AG08396 (cell line): ENCODE data around the gene SNAP25.

ENCODE experiments used
- DNase-seq: peaks from one replicate; pipeline ENCODE4 v3.0.0; 2012; ENCODE audit warnings: low spot score, mixed read lengths

The SNAP25 gene

DNA sequence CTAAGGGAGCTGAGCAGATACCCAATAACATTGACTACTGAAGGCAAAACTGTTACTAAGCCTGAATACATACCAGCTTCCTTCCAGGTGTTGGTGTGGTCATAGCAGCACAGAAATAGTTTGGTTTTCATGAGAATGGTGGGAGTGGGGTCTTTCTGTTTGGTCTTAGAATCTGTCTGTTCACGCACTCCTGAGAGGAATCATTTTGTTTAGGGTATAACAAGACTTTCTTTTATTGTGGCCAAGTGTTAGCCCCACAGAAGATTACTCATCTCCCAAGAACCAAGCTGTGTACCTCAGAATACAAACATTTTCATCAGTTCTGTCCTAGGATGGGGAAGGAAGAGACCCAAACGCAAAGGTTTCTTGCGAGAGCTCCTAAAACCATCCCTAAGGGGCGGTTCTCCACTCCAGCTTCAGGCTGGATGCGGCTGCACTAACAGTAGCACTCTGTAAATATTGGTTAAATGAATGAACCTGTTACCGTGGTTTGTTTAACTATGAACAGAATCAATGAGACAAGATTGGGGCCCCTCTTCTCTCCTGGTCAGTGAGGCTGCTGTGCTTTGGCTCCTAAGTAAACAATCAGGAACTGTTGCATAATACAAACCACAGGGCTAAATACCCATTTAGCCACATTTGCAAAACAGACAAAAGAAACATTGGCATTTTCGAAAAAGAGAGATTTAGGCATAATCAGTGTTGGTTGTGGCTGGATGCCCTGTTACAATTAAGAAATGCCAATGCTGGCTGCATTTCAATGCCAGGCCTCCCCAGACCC is 44.9 kb downstream of the SNAP25 start:
- DNase-seq: peak; percentile 14

GRCh38 chr20:10264166-10264558 is 45.5 kb downstream of the SNAP25 start:
- DNase-seq: no peak

GRCh38 chr20:10268636-10269035 is 50.0 kb downstream of the SNAP25 start:
- no peak for DNase-seq

GRCh38 chr20:10270630-10271029 is 52.0 kb downstream of the SNAP25 start:
- DNase-seq: no peak

- DNase-seq: peak; percentile 15
Measured at GRCh38 chr20:10271494-10272219, 53.0 kb downstream of the SNAP25 start.

GRCh38 chr20:10276878-10277580 is 58.4 kb downstream of the SNAP25 start:
- no peak for DNase-seq

- no peak for DNase-seq
Measured at GRCh38 chr20:10277616-10278015, 59.0 kb downstream of the SNAP25 start.

DNA sequence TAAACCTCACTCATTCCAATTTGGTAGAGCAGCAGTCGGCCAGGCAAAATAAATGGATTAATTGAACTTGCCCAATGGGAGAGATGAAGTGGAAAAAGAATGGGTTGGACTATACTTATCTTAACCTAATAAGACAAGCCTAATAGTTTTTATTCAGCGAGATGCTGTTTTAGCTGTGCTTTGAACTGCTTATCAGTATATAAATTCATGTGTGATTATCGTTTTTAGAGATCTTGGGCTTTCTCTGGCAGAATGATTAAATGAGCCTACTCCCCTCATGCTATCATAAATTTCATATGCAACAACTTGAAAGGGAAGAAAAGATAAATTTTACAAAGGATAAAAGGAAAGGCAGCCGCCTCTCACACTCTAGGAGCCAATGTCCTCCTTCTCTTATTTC is 59.8 kb downstream of the SNAP25 start:
- no peak for DNase-seq

DNA sequence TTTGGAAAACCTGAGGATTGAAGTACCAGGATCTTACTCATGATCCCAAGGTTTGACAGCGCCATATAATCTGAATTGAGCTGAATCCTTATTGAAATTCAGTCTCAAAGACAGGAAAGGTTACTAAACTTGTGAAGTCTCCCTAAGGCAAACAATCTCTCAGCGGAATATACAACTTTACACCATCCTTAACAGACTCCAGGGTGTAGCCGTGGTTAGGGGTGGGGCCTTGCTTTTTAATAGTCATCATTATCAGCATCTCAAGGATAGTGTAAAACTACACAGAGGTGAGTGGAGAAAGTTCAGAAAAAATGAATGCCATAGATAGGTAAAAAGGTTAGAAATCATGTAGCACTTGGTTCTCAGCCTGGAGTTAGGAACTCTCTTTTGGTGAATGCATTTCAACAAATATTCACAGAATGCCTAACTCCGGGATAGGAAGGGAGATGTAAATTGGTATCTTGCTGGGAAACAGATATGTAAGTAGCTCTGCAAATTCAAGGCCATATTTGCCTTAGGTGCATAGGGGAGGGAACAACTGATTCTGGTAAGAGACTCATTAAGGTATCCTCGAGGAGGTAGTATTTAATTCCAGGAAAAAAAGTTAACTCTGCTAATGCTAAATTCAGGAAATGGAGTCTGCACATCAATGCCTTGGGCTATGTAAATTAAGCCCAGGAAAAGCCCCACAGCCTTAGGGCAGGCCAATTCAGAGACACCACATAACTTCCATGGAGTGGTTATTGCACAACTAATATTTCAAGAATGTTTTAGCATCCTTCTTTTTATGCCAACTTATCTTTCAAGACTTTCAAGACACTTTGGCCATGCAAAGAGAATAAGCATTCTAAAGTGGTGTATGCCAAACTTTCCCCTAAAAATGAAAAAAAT is 61.6 kb downstream of the SNAP25 start:
- no peak for DNase-seq

GRCh38 chr20:10281911-10282310 is 63.3 kb downstream of the SNAP25 start:
- no peak for DNase-seq

DNA sequence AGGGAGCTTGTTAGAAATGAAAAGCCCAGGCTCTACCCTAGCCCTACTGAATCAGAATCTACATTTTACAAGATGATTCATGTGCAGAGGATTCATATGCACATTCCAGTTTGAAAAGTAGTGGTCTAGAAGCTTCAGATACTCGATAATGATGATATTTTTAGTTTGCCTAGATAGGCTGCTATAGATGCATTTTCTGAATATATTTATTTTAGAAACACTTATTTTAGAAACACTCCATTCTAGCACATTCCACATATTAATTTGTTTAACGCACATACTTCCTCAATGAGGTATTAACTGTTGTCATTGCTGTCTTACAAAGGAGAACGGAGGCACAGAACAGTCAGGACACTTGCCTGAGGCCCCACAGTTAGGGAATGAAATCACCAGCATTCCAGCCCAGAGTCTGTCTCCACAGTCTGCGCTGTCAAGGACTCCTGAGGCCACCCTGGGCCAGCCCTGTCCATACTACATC is 64.4 kb downstream of the SNAP25 start:
- DNase-seq: peak; percentile 56

GRCh38 chr20:10286356-10286755 is 67.7 kb downstream of the SNAP25 start:
- DNase-seq: no peak

DNA sequence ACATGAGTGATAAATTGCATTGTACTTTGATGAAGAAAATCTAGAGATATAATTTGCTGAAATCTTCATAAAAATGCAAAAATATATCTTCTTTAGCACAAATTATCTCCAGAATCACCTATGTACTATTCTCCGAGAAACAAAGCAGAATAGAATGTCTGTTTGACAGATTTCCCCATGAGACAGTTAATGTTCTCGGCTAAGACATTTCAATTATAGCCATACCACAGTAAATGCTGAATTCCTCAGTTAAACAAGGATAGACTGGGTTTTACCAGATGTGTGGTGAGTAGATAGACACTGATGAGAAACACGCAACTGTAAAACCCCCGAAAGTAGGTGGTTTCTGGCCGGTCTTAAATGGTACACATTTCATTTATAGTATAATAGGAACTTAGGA is 69.8 kb downstream of the SNAP25 start:
- no peak for DNase-seq

GRCh38 chr20:10288954-10289646 is 70.5 kb downstream of the SNAP25 start:
- no peak for DNase-seq

- no peak for DNase-seq
Measured at GRCh38 chr20:10291568-10292248, 73.1 kb downstream of the SNAP25 start.

GRCh38 chr20:10297223-10297622 is 78.6 kb downstream of the SNAP25 start:
- DNase-seq: no peak

- no peak for DNase-seq
Measured at GRCh38 chr20:10297684-10298240, 79.1 kb downstream of the SNAP25 start.

DNA sequence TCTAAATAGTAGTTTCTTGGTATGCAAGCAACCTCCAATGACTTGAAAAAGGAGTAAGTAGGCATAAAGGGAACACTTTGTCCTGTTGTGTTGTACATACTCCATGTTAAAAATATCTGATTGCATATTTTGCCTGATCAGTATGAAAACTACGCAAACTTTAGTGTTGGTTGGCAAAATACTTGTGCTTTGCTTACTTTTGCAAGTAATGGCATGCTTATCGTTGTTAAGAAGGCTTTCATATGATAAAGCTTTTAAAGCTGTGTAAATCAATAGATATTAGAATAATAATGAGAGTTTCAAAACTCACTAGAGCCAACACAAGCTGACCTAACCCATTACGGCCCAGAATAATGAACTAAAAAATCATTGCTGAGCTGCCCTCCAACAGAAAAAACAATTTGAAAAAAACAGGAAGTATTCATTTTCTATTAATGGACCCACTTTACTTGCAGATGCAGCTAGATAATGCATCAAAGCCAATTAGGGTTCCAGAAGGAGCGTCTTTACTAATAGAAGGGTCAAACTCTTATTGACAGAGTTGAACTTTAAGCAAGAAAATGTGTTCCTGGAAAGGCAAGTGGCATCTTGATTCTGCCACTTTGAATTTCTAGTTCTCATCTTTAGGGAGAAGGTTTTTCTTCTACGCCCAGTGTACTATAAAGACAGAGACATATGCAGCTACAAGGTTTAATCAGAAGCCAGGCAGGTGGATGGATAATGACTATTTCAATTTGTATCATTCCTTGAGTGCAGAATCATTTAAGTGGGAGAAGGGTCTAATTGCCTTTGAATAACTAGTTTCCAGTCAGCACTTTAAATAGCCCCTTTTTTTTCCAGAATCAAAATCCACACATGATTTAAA is 82.2 kb downstream of the SNAP25 start:
- no peak for DNase-seq

DNA sequence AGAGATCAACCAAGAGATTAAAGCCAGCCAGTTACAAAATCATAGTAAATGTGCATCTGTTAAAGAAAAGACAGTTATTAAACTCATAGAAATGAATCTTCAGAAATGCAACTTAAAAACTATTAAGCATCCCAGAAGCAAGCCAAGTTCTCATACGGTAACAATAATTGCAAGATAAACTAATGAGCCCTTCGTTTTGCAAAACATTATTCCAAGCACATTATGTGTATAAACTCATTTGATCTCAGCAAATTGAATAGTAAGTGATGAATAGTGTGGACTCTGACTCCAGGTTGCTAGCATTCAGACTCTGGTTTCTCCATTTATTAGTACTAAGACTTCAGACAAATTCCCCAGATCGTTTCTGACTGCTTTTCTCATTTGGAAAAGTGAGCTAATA is 85.2 kb downstream of the SNAP25 start:
- DNase-seq: no peak
